ENCODE measurements around the gene EID3. TPM values are rescaled to one million over a fixed set of nuclear protein-coding genes. Genes with fewer than 3 reads are reported as not detected.

Gene EID3
- polyA plus RNA-seq, 2 of the 4 experiments (the other 2 are of a cell fraction), result 6.8 to 12.2 TPM

Other genes starting within 250 kb of the EID3 start
- gene HCFC2, start 239.2 kb upstream of the EID3 start, polyA plus RNA-seq (2011; rRNA removed), result 10.0 and 10.6 TPM in 2 replicates
- 5.0 to 5.8 TPM (median 5.0 TPM) in 3 replicates for gene HCFC2, start 239.2 kb upstream of the EID3 start, polyA plus RNA-seq (2017; fragmentation: RNase III; extraction: RNeasy Plus Mini Kit Qiagen cat#74134 plus additional on column Dnase treatment)
- 40.0 and 70.2 TPM in 2 replicates for gene NFYB, start 165.5 kb upstream of the EID3 start, polyA plus RNA-seq (2011; rRNA removed)
- gene NFYB, start 165.5 kb upstream of the EID3 start, polyA plus RNA-seq (2017; fragmentation: RNase III; extraction: RNeasy Plus Mini Kit Qiagen cat#74134 plus additional on column Dnase treatment), result 45.2 to 48.3 TPM (median 45.4 TPM) in 3 replicates
- gene TXNRD1, start 88.0 kb upstream of the EID3 start, polyA plus RNA-seq (2011; rRNA removed), result 1,230 and 1,348 TPM in 2 replicates
- gene TXNRD1, start 88.0 kb upstream of the EID3 start, polyA plus RNA-seq (2017; fragmentation: RNase III; extraction: RNeasy Plus Mini Kit Qiagen cat#74134 plus additional on column Dnase treatment), result 820 to 990 TPM (median 899 TPM) in 3 replicates
- 21.8 and 24.0 TPM in 2 replicates for gene CHST11, start 153.2 kb downstream of the EID3 start, polyA plus RNA-seq (2011; rRNA removed)
- 19.2 to 21.2 TPM (median 20.2 TPM) in 3 replicates for gene CHST11, start 153.2 kb downstream of the EID3 start, polyA plus RNA-seq (2017; fragmentation: RNase III; extraction: RNeasy Plus Mini Kit Qiagen cat#74134 plus additional on column Dnase treatment)